Stomach (tissue), 9 donors: ENCODE results near the gene MAPK13. TPM values are rescaled to one million over a fixed set of nuclear protein-coding genes. Genes with fewer than 3 reads are reported as not detected.

Experiments used
- DNase-seq, 2 donors: peaks; one replicate each; pipeline versions ENCODE4 v3.0.0 to v3.0.0-alpha.2; 2013 to 2019
- H3K27ac ChIP-seq, 5 donors: fragments of 200-600 bp in 4 of 5; sonication (generic) in 4 of 5; one replicate each; pipeline ENCODE4 v1.5.1; 2013 to 2019; ENCODE audit warnings: mild to moderate bottlenecking in 1 of 5, moderate library complexity in 1 of 5
- H3K27me3 ChIP-seq, 3 donors: fragments of 200-600 bp; sonication (generic); one replicate each; pipeline ENCODE4 v1.5.1; 2017 to 2019; ENCODE audit warnings: mixed run types in 1 of 3
- H3K36me3 ChIP-seq, 4 donors: fragments of 200-600 bp; sonication (generic); 1 replicate in 3 of 4; 2 replicates in 1 of 4; pipeline ENCODE4 v1.5.1; 2016 to 2019
- H3K4me1 ChIP-seq, 4 donors: fragments of 200-600 bp; sonication (generic); one replicate each; pipeline ENCODE4 v1.5.1; 2016 to 2019
- H3K4me3 ChIP-seq, 4 donors: fragments of 200-600 bp; sonication (generic) in 3 of 4; one replicate each; pipeline ENCODE4 v1.5.1; 2016 to 2019; ENCODE audit warnings: mild to moderate bottlenecking in 1 of 4
- H3K9me3 ChIP-seq, 4 donors: fragments of 200-600 bp; sonication (generic); one replicate each; pipeline ENCODE4 v1.5.1; 2016 to 2019
- EP300 ChIP-seq: sonication (generic); formaldehyde crosslinking; IDR thresholded peaks from one replicate; pipeline ENCODE4 v1.6.1; 2017; ENCODE audit warnings: antibody characterized with exemption
- POLR2A ChIP-seq, 4 donors: fragments of 450-650 bp; IDR thresholded peaks; one replicate each; pipeline ENCODE4 v1.6.1; 2016; ENCODE audit warnings: antibody characterized with exemption in 4 of 4, control low read depth in 2 of 4, mild to moderate bottlenecking in 1 of 4, moderate library complexity in 1 of 4
- POLR2AphosphoS5 ChIP-seq, 3 donors: sonication (generic); formaldehyde crosslinking; IDR thresholded peaks; one replicate each; pipeline ENCODE4 v1.6.1; 2016; ENCODE audit warnings: antibody characterized with exemption in 3 of 3
- WGBS, 5 donors: extraction: QIAGEN DNeasy Blood & Tissue Kit in 3 of 5; methylation state at CpG; one replicate each; pipeline versions ENCODE4 v1.1.5 to v1.1.7; 2013 to 2018; 5-methylcytosine and 5-hydroxymethylcytosine counted together
- intact Hi-C: fragments of 100-400 bp; cut with DNase I; formaldehyde crosslinking; loops from one replicate; pipeline ENCODE4 v1.15.1; 2023; ENCODE audit warnings: low total_unique reads
- polyA plus RNA-seq, 3 donors: library from polyadenylated mRNA; stranded (reverse); fragments of 200-250 nt; gene quantifications; one replicate each; pipeline ENCODE4 v1.2.3, GENCODE V29; 2013
- total RNA-seq, 5 donors: library from RNA; depleted of rRNA; stranded (reverse); fragments of >200 nt; gene quantifications; one replicate each; pipeline versions ENCODE4 v1.1.0 to v1.2.3, GENCODE V29; 2014 to 2016
- TF ChIP-seq, protein P1 (sequence below), 7 experiments: fragments of 450-650 bp in 4 of 7; fragments of 200-600 bp in 3 of 7; sonication (generic) in 3 of 7; IDR thresholded peaks; one replicate each; pipeline ENCODE4 v1.5.1; 2016 to 2019; ENCODE audit warnings: antibody characterized with exemption in 7 of 7, control low read depth in 2 of 7, mild to moderate bottlenecking in 1 of 7
- donor health status: healthy with polysubstance abuse.
- donor health status: Bipolar disorder and iron deficiency.
- donor health status: healthy.

Gene MAPK13
- total and polyA plus RNA-seq, 8 donors = 19.8 to 95.9 (median 34.5) TPM

DNA sequence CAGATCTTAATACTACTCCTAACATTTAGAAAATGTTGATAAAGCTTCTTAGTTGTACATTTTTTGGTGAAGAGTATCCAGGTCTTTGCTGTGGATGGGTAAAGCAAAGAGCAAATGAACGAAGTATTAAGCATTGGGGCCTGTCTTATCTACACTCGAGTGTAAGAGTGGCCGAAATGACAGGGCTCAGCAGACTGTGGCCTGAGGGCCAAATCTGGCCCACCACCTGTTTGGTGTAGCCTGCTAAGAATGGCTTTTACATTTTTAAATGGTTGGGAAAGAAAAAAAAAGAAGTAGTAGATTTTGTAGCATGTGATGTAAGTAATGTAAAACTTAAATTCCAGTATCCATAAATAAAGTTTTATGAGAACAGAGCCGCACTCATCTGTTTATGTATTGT lies 19.4 kb upstream of the MAPK13 start:
- H3K36me3 ChIP-seq = peaks cover 21 to 68% (median 58%) of the 10 kb centered on the region in 4 donors
- WGBS, 5 donors = 90 to 97% (median 93%) methylated on average over 4 of the region's 4 CpGs
- intact Hi-C loops = no loop called here
- no peaks in the 10 kb centered on the region for H3K27me3 ChIP-seq
- peaks cover 0 to 25% (median 9%) of the 10 kb centered on the region in 4 donors for H3K4me1 ChIP-seq
- DNase-seq = no peak
- no peak overlapping the region for H3K27ac ChIP-seq
- no peaks in the 10 kb centered on the region for H3K9me3 ChIP-seq
- H3K4me3 ChIP-seq = no peak overlapping the region
- no peak for TF ChIP-seq POLR2AphosphoS5 (IDR thresholded peaks at IDR 0.05)
- no peak for TF ChIP-seq POLR2A (IDR thresholded peaks at IDR 0.05)
- TF ChIP-seq, protein P1, sequence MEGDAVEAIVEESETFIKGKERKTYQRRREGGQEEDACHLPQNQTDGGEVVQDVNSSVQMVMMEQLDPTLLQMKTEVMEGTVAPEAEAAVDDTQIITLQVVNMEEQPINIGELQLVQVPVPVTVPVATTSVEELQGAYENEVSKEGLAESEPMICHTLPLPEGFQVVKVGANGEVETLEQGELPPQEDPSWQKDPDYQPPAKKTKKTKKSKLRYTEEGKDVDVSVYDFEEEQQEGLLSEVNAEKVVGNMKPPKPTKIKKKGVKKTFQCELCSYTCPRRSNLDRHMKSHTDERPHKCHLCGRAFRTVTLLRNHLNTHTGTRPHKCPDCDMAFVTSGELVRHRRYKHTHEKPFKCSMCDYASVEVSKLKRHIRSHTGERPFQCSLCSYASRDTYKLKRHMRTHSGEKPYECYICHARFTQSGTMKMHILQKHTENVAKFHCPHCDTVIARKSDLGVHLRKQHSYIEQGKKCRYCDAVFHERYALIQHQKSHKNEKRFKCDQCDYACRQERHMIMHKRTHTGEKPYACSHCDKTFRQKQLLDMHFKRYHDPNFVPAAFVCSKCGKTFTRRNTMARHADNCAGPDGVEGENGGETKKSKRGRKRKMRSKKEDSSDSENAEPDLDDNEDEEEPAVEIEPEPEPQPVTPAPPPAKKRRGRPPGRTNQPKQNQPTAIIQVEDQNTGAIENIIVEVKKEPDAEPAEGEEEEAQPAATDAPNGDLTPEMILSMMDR (IDR thresholded peaks at IDR 0.05) = no peak
- TF ChIP-seq EP300 = no peak

DNA sequence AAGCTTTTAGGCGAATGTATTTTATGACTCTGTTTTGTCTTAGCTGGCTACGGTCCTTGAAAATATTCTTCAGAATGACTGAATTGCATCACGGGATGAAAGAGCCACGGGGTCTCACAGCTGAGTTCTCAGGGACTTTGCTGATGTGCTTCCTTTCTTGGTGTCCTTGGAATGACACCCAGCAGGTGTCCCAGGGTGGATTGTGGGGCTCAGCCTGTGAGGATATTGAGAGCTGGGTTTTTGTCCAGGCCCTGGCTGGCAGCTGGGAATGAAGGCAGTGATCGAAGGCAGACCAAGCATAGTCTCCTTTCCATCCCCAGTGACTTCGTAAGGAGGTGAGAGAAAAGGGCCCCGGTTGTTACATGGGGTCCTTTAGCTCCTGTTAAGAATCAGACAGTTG lies 18.8 kb upstream of the MAPK13 start:
- Histone ChIP-seq H3K36me3 (peaks cover 21 to 65% (median 58%) of the 10 kb centered on the region in 4 donors), H3K27me3 (no peaks in the 10 kb centered on the region), H3K4me1 (peaks cover 0 to 32% (median 12%) of the 10 kb centered on the region in 4 donors), H3K27ac (no peak overlapping the region), H3K9me3 (no peaks in the 10 kb centered on the region), H3K4me3 (no peak overlapping the region)
- DNase-seq = no peak
- intact Hi-C loops = no loop called here
- 94 to 99% (median 96%) methylated on average over 6 to 7 of the region's 7 CpGs for WGBS, 5 donors
- TF ChIP-seq EP300 (no peak), POLR2A (IDR thresholded peaks at IDR 0.05) (no peak), POLR2AphosphoS5 (IDR thresholded peaks at IDR 0.05) (no peak)
- TF ChIP-seq, protein P1 (IDR thresholded peaks at IDR 0.05) = no peak

DNA sequence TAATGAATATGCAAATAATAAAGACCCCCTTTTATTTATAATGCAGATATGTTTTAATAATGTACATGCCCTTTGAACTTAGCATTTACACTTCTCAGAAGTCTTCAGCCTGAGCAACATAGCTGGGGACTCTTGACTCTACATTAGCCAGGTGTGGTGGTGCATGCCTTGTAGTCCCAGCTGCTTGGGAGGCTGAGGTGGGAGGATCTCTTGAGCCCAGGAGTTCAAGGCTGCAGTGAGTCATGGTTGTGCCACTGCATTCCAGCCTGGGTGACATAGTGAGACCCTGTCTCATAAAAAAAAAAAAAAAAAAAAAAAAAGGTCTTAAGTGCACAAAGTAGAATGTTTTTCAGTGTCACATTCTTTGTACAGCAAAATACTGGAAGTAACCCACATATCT lies 17.3 kb upstream of the MAPK13 start:
- H3K27ac ChIP-seq = no peak overlapping the region
- intact Hi-C loops = no loop called here
- no peak overlapping the region for H3K4me3 ChIP-seq
- no peaks in the 10 kb centered on the region for H3K9me3 ChIP-seq
- no peaks in the 10 kb centered on the region for H3K27me3 ChIP-seq
- TF ChIP-seq, protein P1 (IDR thresholded peaks at IDR 0.05) = no peak
- TF ChIP-seq POLR2AphosphoS5 (IDR thresholded peaks at IDR 0.05) (no peak), EP300 (no peak), POLR2A (IDR thresholded peaks at IDR 0.05) (no peak)
- DNase-seq = no peak
- H3K4me1 ChIP-seq = peaks cover 0 to 47% (median 23%) of the 10 kb centered on the region in 4 donors
- H3K36me3 ChIP-seq = peaks cover 17 to 54% (median 51%) of the 10 kb centered on the region in 4 donors

DNA sequence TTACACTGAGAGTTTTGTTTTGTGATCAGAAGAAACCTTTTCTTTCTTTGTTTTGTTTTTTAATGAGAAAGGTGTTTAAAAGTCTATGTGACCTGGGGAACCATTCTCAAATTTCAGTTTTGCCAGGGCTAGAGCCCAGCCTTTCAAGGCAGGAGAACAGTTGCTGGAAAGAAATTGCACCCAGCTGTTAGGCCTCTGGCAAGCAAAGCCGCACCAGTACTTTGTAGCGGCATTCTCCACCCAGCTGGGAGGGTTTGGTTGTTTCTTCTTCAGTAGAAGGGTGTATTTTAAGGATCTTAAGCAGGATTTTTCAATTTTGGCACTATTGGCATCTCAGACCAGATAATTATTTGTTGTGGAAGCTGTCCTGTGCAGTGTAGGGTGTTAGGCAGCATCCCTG lies 16.6 kb upstream of the MAPK13 start:
- intact Hi-C loops = no loop called here
- no peak for TF ChIP-seq POLR2A (IDR thresholded peaks at IDR 0.05)
- no peak for TF ChIP-seq EP300
- TF ChIP-seq, protein P1 (IDR thresholded peaks at IDR 0.05) = no peak
- TF ChIP-seq POLR2AphosphoS5 (IDR thresholded peaks at IDR 0.05) = no peak
- no peak overlapping the region for H3K27ac ChIP-seq

More for the DNA sequence above, 16.6 kb upstream of the MAPK13 start:
- peaks cover 11 to 47% (median 45%) of the 10 kb centered on the region in 4 donors for H3K36me3 ChIP-seq
- H3K9me3 ChIP-seq = no peaks in the 10 kb centered on the region
- 76 to 92% (median 87%) methylated on average over 2 of the region's 2 CpGs for WGBS, 5 donors
- no peaks in the 10 kb centered on the region for H3K27me3 ChIP-seq
- H3K4me3 ChIP-seq = no peak overlapping the region
- DNase-seq = no peak
- H3K4me1 ChIP-seq = peaks cover 0 to 53% (median 28%) of the 10 kb centered on the region in 4 donors
